Uterine smooth muscle cell (primary cell): Measurements from ENCODE around the gene CHRM4. TPM values are rescaled to one million over a fixed set of nuclear protein-coding genes. Genes with fewer than 3 reads are reported as not detected.

ENCODE experiments used
- total RNA-seq: library from RNA; depleted of rRNA; stranded (reverse); fragments of >200 nt; gene quantifications from 2 replicates; pipeline ENCODE4 v1.2.3, GENCODE V29; 2014

Gene CHRM4
- total RNA-seq = not detected in 2 replicates

GRCh38 chr11:46391578-46392420, at the start of gene CHRM4:
Gene CHRM4 (minus strand): TSS chr11:46391776. CDS start chr11:46386557, 5,219 bp downstream.

GRCh38 chr11:46381048-46381818, 10.3 kb downstream of the CHRM4 start, which contains the start of gene MDK:
Gene MDK (plus strand): TSS chr11:46381669. CDS start chr11:46382058, 389 bp downstream.

DNA sequence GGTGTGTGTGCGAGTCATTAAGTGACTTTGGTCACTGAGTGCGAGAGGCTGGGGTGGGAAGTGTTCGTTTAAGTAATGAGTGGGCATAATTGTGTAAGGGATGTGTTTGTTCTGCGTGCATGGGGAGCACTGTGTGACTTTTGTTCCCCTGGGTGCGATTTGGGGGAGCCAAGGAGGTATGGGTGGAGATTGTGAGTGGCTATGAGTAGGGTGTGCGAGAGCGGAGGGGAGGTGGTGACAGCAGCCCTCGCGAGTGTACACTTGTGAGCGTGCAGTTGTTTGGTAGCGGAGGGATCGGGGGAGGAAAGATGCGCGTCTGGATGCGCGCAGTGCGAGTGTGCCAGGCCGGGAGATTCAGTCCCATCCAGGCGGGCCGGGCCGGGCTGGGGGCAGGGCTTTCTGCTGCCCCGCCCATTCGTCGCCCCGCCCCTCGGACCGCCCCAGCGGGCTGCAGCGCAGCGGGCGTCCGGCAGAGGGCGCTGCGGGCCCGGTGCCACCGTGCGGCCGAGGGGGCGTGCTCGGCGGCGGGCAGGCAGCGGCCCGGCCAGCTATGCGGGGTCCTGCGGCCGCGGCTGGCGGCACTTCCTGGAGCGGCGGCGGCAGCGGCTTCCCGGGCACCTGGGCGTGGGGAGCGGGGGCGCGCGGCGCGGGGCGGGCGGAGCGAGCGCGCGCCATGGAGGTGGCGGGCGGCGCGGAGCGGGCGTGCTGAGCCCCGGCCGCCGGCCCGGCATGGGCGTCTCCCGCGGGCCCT, 44.5 kb downstream of the CHRM4 start, which contains the start of gene DGKZ:
Gene DGKZ, plus strand, starts transcription at position 578 of the 751 bp plus-strand sequence. CDS start 197 bp downstream, outside the sequence.

Other genes with a start within 250 kb of the CHRM4 start
- 15.5 and 27.1 TPM in 2 replicates for gene CREB3L1, start 114.1 kb downstream of the CHRM4 start, total RNA-seq
- 38.5 and 41.3 TPM in 2 replicates for gene DGKZ, start 44.3 kb downstream of the CHRM4 start, total RNA-seq
- 27.6 and 49.5 TPM in 2 replicates for gene MDK, start 10.1 kb downstream of the CHRM4 start, total RNA-seq
- gene AMBRA1, start 202.2 kb upstream of the CHRM4 start, total RNA-seq = 26.0 and 30.8 TPM in 2 replicates
- gene HARBI1, start 225.5 kb upstream of the CHRM4 start, total RNA-seq = 5.4 and 6.2 TPM in 2 replicates
- gene ATG13, start 225.8 kb upstream of the CHRM4 start, total RNA-seq = 60.1 and 78.1 TPM in 2 replicates